ENCODE results near the gene RFT1.
A peak's percentile ranks its signal among the peaks of the same experiment; 100 is the strongest.

RFT1 gene, protein sequence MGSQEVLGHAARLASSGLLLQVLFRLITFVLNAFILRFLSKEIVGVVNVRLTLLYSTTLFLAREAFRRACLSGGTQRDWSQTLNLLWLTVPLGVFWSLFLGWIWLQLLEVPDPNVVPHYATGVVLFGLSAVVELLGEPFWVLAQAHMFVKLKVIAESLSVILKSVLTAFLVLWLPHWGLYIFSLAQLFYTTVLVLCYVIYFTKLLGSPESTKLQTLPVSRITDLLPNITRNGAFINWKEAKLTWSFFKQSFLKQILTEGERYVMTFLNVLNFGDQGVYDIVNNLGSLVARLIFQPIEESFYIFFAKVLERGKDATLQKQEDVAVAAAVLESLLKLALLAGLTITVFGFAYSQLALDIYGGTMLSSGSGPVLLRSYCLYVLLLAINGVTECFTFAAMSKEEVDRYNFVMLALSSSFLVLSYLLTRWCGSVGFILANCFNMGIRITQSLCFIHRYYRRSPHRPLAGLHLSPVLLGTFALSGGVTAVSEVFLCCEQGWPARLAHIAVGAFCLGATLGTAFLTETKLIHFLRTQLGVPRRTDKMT

DNA sequence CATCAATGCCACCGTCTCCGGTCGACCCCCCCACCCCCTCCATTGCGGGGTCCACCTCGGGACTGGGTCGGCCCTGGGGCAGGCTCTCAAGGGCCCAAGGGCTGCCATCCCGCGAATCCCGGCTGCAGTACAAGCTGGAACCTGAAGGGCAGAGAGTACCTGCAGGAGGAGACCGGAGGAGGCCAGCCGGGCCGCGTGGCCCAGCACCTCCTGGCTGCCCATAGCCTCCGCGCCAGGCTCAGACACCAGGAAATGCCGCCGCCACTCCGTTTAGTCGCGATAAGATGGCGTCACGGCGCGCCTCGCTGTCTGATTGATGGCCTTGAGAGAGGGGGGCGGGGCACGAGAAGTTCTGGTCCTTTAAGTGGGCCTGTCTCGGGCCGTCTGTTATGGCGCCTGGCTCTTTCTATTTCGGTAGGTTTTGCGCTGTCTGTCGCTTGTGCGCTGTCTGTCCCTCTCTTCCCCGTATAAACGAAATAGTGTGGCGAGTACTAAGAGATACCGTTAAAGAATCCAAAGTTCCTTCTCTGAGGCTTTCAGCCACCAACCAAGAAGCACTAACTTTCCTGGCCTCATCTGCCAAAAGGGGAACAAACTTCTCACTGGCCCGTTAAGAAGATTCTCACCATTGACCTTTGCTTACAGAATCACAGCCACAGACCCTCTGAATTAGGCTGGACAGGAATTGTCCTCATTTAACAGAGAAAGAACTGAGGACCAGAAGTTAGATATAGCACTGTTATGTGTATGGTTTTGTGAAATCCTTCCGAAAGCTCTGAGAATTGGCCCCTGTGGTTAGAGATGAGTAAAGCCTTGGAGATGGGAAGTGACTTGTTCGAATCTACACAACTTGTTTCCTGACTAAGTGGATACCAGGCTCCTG lies at the start of gene RFT1:
Gene RFT1 (minus strand): TSS at position 257 of the 883 bp plus-strand sequence. CDS start 35 bp downstream, at position 222.
- peaks cover 6 to 17% of the 10 kb centered on the region in 2 donors for H3K4me1 ChIP-seq (ENCODE audit: control insufficient read depth in 1 of 2, insufficient read depth in 2 of 2, low read length in 2 of 2)
- H3K9me3 ChIP-seq (ENCODE audit: control insufficient read depth in 1 of 2, low read length in 2 of 2): no peaks in the 10 kb centered on the region
- H3K27ac ChIP-seq (ENCODE audit: low read length): peak within 1 kb of the TSS; percentile 89
- peak within 1 kb of the TSS; percentile 86 to 91 for H3K4me3 ChIP-seq (ENCODE audit: low read depth in 1 of 2, low read length in 2 of 2)
- no peaks in the 10 kb centered on the region for H3K27me3 ChIP-seq (ENCODE audit: low read depth, low read length)
- H3K36me3 ChIP-seq (ENCODE audit: control insufficient read depth in 1 of 2, insufficient read depth in 2 of 2, low read length in 2 of 2): peaks cover 3 to 5% of the 10 kb centered on the region in 2 donors

DNA sequence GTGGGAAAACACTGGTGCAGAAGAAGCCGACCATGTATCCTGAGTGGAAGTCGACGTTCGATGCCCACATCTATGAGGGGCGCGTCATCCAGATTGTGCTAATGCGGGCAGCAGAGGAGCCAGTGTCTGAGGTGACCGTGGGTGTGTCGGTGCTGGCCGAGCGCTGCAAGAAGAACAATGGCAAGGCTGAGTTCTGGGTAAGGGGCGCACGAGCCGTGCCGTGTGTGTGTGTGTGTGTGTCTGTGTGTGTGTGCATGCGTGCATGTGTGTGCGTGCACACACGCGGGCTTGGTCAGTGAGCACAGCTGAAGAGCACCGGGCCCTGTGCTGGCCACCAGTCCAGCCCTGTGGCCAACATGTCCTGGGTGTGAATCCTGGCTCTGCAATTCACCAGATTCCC lies 49.3 kb upstream of the RFT1 start:
- no peaks in the 10 kb centered on the region for H3K27me3 ChIP-seq (ENCODE audit: low read depth, low read length)
- no peak overlapping the region for H3K4me3 ChIP-seq (ENCODE audit: low read depth in 1 of 2, low read length in 2 of 2)
- no peaks in the 10 kb centered on the region for H3K4me1 ChIP-seq (ENCODE audit: control insufficient read depth in 1 of 2, insufficient read depth in 2 of 2, low read length in 2 of 2)
- no peak overlapping the region for H3K27ac ChIP-seq (ENCODE audit: low read length)
- peaks cover 41 to 46% of the 10 kb centered on the region in 2 donors for H3K36me3 ChIP-seq (ENCODE audit: control insufficient read depth in 1 of 2, insufficient read depth in 2 of 2, low read length in 2 of 2)
- no peaks in the 10 kb centered on the region for H3K9me3 ChIP-seq (ENCODE audit: control insufficient read depth in 1 of 2, low read length in 2 of 2)

DNA sequence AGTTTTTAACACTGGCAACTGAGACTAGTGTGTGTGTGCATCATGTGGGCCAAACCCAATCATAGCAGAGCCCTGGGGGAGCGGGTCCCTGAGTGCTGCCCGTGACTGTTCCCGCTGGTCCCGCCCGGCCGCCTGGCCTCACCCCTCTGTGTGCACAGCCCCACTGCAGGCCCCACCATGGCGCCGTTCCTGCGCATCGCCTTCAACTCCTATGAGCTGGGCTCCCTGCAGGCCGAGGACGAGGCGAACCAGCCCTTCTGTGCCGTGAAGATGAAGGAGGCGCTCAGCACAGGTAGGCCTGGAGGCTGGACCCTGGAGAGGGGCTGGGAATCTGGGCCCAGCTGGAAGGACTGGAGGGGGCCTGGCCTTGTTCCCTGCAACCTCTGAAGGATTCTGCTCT lies 48.0 kb upstream of the RFT1 start:
- H3K27ac ChIP-seq (ENCODE audit: low read length): no peak overlapping the region
- H3K4me1 ChIP-seq (ENCODE audit: control insufficient read depth in 1 of 2, insufficient read depth in 2 of 2, low read length in 2 of 2): no peaks in the 10 kb centered on the region

DNA sequence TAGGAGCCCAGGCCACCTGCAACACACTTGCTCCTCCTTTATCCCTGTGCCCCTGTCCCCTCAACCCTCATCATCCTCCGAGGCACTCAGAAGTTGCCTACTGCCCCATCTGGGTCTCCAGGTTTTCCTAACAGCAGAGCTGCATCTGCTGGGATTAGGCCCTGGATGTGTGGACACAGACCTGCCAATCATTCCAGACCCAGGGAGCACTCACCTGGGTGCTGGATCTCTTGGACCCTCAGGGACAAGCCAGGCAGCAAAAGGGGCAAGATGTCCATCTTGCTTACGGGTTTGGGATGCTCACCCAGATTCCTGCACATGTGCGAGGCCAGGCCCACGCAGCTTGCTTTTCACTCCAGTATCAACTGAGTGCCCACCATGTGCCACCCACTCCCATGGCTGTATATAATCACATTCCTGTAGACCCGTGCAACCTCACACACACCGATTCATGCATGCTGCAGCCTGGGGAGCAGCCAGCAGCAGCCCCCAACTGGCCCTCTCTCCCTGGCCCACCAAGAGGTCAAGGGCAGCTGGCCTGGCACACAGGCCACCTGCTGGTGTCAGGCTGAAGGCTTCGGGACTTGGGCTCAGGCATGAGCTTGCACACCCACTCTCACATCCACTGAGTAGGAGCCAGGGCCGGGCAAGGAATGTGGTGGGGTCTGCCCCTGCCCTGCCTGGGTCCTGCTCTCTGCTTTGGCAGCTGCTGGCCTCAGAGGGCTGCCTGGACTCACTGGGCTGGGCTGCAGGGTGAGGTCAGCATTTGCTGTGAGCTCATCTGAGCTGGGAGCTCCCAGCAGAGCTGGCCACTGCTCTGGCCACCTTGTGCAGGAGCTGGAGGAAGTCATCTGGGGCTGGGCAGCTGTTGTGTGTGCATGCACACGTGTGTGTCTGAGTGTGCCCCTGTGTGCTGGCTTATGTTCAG lies 45.6 kb upstream of the RFT1 start:
- Histone ChIP-seq H3K4me1 (ENCODE audit: control insufficient read depth in 1 of 2, insufficient read depth in 2 of 2, low read length in 2 of 2) (peaks cover 0 to 5% of the 10 kb centered on the region in 2 donors), H3K27ac (ENCODE audit: low read length) (no peak overlapping the region), H3K36me3 (ENCODE audit: control insufficient read depth in 1 of 2, insufficient read depth in 2 of 2, low read length in 2 of 2) (peaks cover 24 to 25% of the 10 kb centered on the region in 2 donors), H3K27me3 (ENCODE audit: low read depth, low read length) (no peaks in the 10 kb centered on the region), H3K9me3 (ENCODE audit: control insufficient read depth in 1 of 2, low read length in 2 of 2) (no peaks in the 10 kb centered on the region), H3K4me3 (ENCODE audit: low read depth in 1 of 2, low read length in 2 of 2) (no peak overlapping the region)

More for the DNA sequence above, 48.0 kb upstream of the RFT1 start:
- Histone ChIP-seq H3K27me3 (ENCODE audit: low read depth, low read length) (no peaks in the 10 kb centered on the region), H3K4me3 (ENCODE audit: low read depth in 1 of 2, low read length in 2 of 2) (no peak overlapping the region), H3K36me3 (ENCODE audit: control insufficient read depth in 1 of 2, insufficient read depth in 2 of 2, low read length in 2 of 2) (peaks cover 39 to 40% of the 10 kb centered on the region in 2 donors), H3K9me3 (ENCODE audit: control insufficient read depth in 1 of 2, low read length in 2 of 2) (no peaks in the 10 kb centered on the region)

DNA sequence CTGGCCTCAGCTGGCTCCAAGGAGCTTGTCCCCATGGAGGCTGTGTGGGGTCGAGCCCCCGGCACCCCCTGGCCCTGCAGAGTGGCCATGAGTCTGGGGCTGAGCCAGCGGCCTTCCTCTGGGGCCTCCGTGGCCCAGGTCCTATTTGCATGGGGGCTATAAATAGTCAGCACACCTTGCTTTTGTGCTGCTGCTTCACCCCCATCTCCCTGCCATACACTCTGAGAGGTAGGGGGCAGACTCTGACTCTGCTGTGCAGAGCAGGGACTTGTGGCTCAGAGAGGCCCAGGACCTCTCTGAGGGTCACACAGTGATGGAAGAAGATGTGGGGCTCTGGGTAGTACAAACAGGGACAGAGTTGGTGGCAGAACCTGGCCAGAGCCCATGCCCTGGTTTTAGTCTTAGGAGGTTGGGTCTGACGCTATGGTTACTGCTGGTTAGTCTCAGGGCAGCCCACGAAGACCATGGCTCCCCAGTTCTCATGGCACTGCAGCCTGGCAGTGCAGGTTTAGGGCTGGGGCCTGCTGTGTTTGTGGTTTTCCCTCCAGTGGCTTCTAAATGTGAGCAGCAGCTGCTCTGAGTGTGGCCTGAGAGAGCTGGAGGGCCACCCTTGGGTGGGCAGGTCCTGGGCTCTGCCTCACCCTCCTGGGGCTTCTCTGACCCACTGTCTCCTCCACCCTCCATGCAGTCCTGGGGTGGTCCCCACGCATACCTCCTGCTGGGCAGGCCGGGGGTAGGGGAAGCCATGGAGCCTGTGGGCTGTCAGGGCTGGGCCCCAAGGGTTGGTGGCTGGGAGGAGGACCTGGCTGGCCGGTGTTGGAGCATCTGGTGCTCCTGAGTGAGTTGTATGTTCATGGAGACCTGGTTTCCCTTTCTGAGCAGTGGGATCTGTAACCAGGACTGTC lies 44.4 kb upstream of the RFT1 start:
- Histone ChIP-seq H3K27ac (ENCODE audit: low read length) (no peak overlapping the region), H3K36me3 (ENCODE audit: control insufficient read depth in 1 of 2, insufficient read depth in 2 of 2, low read length in 2 of 2) (peaks cover 12 to 15% of the 10 kb centered on the region in 2 donors), H3K4me1 (ENCODE audit: control insufficient read depth in 1 of 2, insufficient read depth in 2 of 2, low read length in 2 of 2) (peaks cover 5 to 8% of the 10 kb centered on the region in 2 donors), H3K27me3 (ENCODE audit: low read depth, low read length) (no peaks in the 10 kb centered on the region), H3K9me3 (ENCODE audit: control insufficient read depth in 1 of 2, low read length in 2 of 2) (no peaks in the 10 kb centered on the region), H3K4me3 (ENCODE audit: low read depth in 1 of 2, low read length in 2 of 2) (no peak overlapping the region)

DNA sequence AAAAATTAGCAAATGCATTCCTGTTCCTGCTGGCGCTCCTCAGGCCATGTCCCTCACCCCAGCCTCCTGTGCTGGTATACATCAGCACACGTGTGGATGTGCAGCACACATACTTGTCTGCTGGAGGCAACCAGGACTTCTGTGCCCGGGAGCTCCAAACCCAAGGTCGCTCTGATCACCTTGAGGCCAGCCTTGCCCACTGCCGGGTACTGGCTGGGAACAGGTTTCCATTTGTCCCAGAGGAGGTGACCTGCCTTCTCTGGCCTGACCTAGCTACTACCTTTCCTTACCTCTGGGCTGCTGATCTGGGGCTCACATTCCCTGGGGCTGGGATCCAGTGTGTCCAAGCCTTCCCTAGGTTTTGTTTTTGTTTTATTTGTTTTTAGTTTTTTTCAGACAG lies 42.9 kb upstream of the RFT1 start:
- Histone ChIP-seq H3K4me1 (ENCODE audit: control insufficient read depth in 1 of 2, insufficient read depth in 2 of 2, low read length in 2 of 2) (peaks cover 5 to 13% of the 10 kb centered on the region in 2 donors), H3K36me3 (ENCODE audit: control insufficient read depth in 1 of 2, insufficient read depth in 2 of 2, low read length in 2 of 2) (peaks cover 0 to 4% of the 10 kb centered on the region in 2 donors), H3K9me3 (ENCODE audit: control insufficient read depth in 1 of 2, low read length in 2 of 2) (no peaks in the 10 kb centered on the region), H3K27ac (ENCODE audit: low read length) (no peak overlapping the region), H3K27me3 (ENCODE audit: low read depth, low read length) (no peaks in the 10 kb centered on the region), H3K4me3 (ENCODE audit: low read depth in 1 of 2, low read length in 2 of 2) (no peak overlapping the region)

DNA sequence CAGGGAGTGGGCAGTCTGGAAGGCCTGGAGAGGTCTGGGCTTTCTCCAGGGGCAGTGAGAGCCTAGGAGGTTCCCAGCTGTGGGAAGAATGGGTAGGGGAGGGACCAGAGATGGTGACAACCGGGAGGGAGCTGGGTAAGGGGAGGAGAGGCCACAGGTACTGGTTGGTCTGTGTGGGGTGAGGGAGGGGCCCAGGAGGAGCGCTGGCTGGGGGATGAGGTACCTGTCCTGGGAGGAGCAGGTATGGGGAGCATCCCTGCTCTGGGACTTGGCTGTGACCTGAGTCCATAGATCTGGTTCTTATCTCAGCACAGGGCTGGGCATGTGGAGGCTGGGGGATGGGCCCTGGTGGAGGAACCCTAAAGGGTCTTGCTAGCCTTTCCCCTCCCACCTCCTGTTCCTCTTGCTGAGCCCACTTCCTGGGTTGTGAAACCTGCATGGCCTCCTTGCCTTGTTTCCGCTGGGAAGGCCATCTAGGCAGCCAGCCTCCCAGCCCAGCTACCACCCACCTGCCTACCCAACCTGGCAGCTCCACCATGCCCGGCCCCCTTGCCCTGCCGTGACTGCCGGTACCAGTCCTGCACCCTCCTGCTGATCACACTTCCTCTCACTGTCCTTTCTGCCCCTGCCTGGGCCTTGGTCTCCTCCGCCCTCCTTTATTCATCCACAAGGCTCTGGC lies 41.7 kb upstream of the RFT1 start:
- peaks cover 0 to 4% of the 10 kb centered on the region in 2 donors for H3K36me3 ChIP-seq (ENCODE audit: control insufficient read depth in 1 of 2, insufficient read depth in 2 of 2, low read length in 2 of 2)
- H3K27me3 ChIP-seq (ENCODE audit: low read depth, low read length): no peaks in the 10 kb centered on the region
- peaks cover 9 to 19% of the 10 kb centered on the region in 2 donors for H3K4me1 ChIP-seq (ENCODE audit: control insufficient read depth in 1 of 2, insufficient read depth in 2 of 2, low read length in 2 of 2)
- no peaks in the 10 kb centered on the region for H3K9me3 ChIP-seq (ENCODE audit: control insufficient read depth in 1 of 2, low read length in 2 of 2)
- no peak overlapping the region for H3K4me3 ChIP-seq (ENCODE audit: low read depth in 1 of 2, low read length in 2 of 2)
- H3K27ac ChIP-seq (ENCODE audit: low read length): no peak overlapping the region

DNA sequence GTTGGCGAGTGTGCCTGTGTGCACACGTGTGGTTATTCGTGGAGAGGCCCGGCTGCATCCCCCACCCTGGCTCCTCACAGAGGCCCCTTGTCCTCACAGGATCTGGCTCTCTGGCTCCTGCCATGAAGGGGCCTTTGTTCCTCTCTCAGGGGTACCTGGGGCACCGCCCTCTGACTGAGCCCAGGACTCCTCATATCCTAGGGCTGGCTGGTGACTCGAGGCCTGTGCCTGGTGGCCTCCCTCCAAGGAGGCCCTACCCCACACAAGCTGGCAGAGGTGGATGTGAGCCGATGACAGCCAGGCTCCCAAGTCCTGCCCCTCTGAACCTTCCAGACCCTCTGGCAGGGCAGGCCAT lies 40.8 kb upstream of the RFT1 start:
- Histone ChIP-seq H3K9me3 (ENCODE audit: control insufficient read depth in 1 of 2, low read length in 2 of 2) (no peaks in the 10 kb centered on the region), H3K36me3 (ENCODE audit: control insufficient read depth in 1 of 2, insufficient read depth in 2 of 2, low read length in 2 of 2) (peaks cover 0 to 4% of the 10 kb centered on the region in 2 donors), H3K27ac (ENCODE audit: low read length) (no peak overlapping the region), H3K27me3 (ENCODE audit: low read depth, low read length) (no peaks in the 10 kb centered on the region), H3K4me3 (ENCODE audit: low read depth in 1 of 2, low read length in 2 of 2) (no peak overlapping the region), H3K4me1 (ENCODE audit: control insufficient read depth in 1 of 2, insufficient read depth in 2 of 2, low read length in 2 of 2) (peaks cover 14 to 28% of the 10 kb centered on the region in 2 donors)

DNA sequence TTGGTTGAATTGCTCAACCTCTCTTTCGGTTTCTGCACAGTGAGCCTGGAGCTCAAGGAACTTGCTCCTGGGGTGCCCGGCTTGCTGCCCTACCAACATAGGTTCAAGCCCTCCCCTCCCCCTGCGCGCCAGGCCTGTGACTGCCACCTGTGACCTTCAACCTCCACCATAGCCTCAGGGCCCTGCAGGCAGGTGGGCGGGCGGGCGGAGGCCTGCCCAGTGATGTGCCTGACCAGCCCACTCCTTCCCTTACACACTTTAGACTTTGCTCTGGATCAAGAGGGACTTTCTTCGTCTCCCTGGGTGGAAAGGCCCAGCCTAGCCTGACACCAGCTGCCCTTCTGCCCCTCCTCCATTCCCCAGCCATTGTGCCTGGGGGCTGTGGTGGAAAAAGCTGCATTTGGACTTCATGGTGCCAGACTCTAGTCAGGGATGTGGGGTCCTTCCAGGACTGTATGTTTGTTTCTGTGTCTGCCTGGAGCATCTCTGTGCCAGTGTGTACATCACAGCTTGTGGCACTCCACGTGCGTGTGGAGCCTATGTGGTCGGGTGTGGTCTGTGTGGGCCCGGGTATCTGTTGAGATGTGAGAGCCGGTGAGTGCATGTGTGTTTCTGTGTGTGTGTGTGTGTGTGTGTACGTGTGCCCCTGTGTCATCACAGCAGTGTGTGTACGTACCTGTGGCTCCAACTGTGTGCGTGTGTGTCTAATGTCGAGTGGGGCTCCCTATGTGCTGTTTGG lies 40.3 kb upstream of the RFT1 start:
- Histone ChIP-seq H3K27me3 (ENCODE audit: low read depth, low read length) (no peaks in the 10 kb centered on the region), H3K9me3 (ENCODE audit: control insufficient read depth in 1 of 2, low read length in 2 of 2) (no peaks in the 10 kb centered on the region), H3K27ac (ENCODE audit: low read length) (no peak overlapping the region), H3K36me3 (ENCODE audit: control insufficient read depth in 1 of 2, insufficient read depth in 2 of 2, low read length in 2 of 2) (peaks cover 0 to under 1% of the 10 kb centered on the region in 2 donors), H3K4me1 (ENCODE audit: control insufficient read depth in 1 of 2, insufficient read depth in 2 of 2, low read length in 2 of 2) (peaks cover 14 to 32% of the 10 kb centered on the region in 2 donors), H3K4me3 (ENCODE audit: low read depth in 1 of 2, low read length in 2 of 2) (no peak overlapping the region)

Measured in muscle layer of duodenum (tissue), 2 donors.